GM12891 (cell line): ENCODE measurements around the gene TFE3. TPM values are rescaled to one million over a fixed set of nuclear protein-coding genes. Genes with fewer than 3 reads are reported as not detected.

Experiments used
- DNase-seq: peaks from one replicate; pipeline ENCODE4 v3.0.0; 2011; ENCODE audit warnings: low spot score; ENCODE audit not compliant: insufficient read length
- FAIRE-seq: peaks from 2 replicates; lab custom pipeline; 2011; peaks lifted over from hg19 to GRCh38; lab: Jason Lieb, UNC
- PAX5 ChIP-seq: IDR thresholded peaks from 2 replicates; pipeline ENCODE4 v1.6.1; 2011; ENCODE audit warnings: low read length, moderate library complexity, mild to moderate bottlenecking; ENCODE audit not compliant: insufficient read depth, severe bottlenecking
- POLR2A ChIP-seq: IDR thresholded peaks from 2 replicates; pipeline ENCODE4 v1.6.1; 2011; ENCODE audit warnings: low read depth, low read length, control low read depth
- POLR2AphosphoS5 ChIP-seq: IDR thresholded peaks from 2 replicates; pipeline ENCODE4 v1.6.1; 2011; ENCODE audit warnings: low read depth, low read length, control low read depth
- POU2F2 ChIP-seq: IDR thresholded peaks from 2 replicates; pipeline ENCODE4 v1.6.1; 2011; ENCODE audit warnings: low read depth, mild to moderate bottlenecking, control low read depth, low read length, moderate library complexity
- SPI1 ChIP-seq: IDR thresholded peaks from 2 replicates; pipeline ENCODE4 v1.6.1; 2011; ENCODE audit warnings: low read depth, low read length, control low read depth
- TAF1 ChIP-seq: IDR thresholded peaks from 2 replicates; pipeline ENCODE4 v1.6.1; 2011; ENCODE audit warnings: low read depth, low read length, control low read depth
- polyA plus RNA-seq: library from polyadenylated mRNA; unstranded; fragments of >200 nt; gene quantifications from one replicate; pipeline ENCODE4 v1.2.1, GENCODE V29; 2012; ENCODE audit warnings: low read depth, missing spikeins, inconsistent platforms; ENCODE audit not compliant: missing spikeins

The TFE3 gene, protein sequence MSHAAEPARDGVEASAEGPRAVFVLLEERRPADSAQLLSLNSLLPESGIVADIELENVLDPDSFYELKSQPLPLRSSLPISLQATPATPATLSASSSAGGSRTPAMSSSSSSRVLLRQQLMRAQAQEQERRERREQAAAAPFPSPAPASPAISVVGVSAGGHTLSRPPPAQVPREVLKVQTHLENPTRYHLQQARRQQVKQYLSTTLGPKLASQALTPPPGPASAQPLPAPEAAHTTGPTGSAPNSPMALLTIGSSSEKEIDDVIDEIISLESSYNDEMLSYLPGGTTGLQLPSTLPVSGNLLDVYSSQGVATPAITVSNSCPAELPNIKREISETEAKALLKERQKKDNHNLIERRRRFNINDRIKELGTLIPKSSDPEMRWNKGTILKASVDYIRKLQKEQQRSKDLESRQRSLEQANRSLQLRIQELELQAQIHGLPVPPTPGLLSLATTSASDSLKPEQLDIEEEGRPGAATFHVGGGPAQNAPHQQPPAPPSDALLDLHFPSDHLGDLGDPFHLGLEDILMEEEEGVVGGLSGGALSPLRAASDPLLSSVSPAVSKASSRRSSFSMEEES
- polyA plus RNA-seq, result 17.8 TPM

GRCh38 chrX:49043220-49043986 lies at the start of gene TFE3:
TSS of gene TFE3 (minus strand) at chrX:49043357. CDS start at chrX:49043226, 131 bp downstream.
- peak; percentile 71 for DNase-seq
- FAIRE-seq, result peak; percentile 100
- TF ChIP-seq POU2F2 (no peak), TAF1 (no peak), POLR2AphosphoS5 (no peak), POLR2A (no peak), SPI1 (no peak), PAX5 (no peak)

DNA sequence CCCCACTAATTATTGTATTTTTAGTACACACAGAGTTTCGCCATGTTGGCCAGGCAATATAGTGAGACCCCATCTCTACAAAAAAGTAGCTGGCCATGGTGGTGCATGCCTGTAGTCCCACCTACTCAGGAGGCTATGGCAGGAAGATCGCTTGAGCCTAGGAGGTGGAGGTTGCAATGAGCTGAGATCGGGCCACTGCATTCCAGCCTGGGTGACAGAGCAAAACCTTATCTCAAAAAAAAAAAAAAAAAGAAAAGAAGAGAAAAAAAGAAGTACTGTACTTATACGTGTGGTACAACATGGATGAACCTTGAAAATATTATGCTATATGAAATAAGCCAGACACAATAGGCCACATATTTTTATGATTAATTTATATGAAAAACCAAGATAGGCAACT lies 46.4 kb upstream of the TFE3 start:
- TF ChIP-seq POU2F2, result no peak
- TF ChIP-seq TAF1, result no peak
- DNase-seq, result no peak
- FAIRE-seq, result no peak

DNA sequence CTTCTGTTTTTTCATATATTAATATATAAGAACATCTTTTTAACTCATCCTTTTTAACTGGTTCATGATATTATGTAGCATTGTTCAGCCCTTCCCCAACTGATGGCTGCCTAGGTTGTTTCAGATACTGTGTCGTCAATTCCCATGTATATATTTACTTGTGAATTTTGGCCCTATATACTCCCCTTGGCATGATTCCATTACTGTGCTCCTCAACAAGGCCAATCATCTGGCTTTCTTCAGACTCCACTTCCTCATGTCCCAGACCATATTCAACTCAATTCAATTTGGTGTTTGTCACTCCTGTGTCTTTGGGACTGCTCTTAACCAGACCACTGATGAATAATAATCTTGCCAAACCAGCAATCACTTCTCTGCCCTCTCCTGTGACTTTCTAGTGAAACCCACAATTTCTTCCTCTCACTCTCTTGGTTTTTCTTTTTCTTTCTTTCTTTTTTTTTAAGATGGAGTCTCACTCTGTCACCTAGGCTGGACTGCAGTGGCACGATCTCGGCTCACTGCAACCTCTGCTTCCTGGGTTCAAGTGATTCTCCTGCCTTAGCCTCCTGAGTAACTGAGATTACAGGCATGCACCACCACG lies 39.2 kb upstream of the TFE3 start:
- FAIRE-seq (no peak), DNase-seq (no peak)
- TF ChIP-seq SPI1 (no peak), TAF1 (no peak), POLR2A (no peak), POLR2AphosphoS5 (no peak), PAX5 (no peak), POU2F2 (no peak)

- TF ChIP-seq POLR2A (peak; percentile 31; the same call in 1 of the 2 replicates), POLR2AphosphoS5 (no peak)
- DNase-seq (peak; percentile 72), FAIRE-seq (peak; percentile 97)
These were observed 36.6 kb upstream of the TFE3 start, which contains the start of gene WDR45 for GRCh38 chrX:49079489-49080428. TSS of gene WDR45 (minus strand) at chrX:49079887. CDS start at chrX:49078095, 1,792 bp downstream.

DNA sequence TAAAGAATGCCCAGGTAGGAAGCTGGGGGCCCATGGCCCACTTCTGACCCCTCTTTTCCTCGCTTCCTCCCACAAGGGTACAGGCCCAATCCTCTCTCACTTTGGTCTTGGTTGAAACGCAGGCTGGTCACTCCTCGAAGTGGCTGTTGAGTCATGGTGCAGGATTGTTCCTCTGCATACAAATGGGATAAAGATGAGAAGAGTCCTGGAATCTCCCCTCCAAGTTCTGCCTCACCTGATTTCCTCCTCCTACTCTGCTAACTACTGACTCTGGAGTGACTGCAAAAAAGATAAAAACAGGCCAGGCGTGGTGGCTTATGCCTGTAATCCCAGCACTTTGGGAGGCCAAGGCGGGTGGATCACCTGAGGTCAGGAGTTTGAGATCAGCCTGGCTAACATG lies 34.8 kb upstream of the TFE3 start:
- FAIRE-seq (no peak), DNase-seq (no peak)
- TF ChIP-seq PAX5 (no peak), POU2F2 (no peak), SPI1 (no peak), POLR2AphosphoS5 (no peak), POLR2A (no peak), TAF1 (no peak)

- no peak for TF ChIP-seq SPI1
- TF ChIP-seq POU2F2, result no peak
- no peak for TF ChIP-seq TAF1
- no peak for TF ChIP-seq PAX5
- no peak for TF ChIP-seq POLR2A
- no peak for TF ChIP-seq POLR2AphosphoS5
- DNase-seq, result no peak
- no peak for FAIRE-seq
These were observed 32.2 kb upstream of the TFE3 start for GRCh38 chrX:49075347-49075746.

GRCh38 chrX:49073601-49074575 lies 30.7 kb upstream of the TFE3 start, which contains the start of gene PRAF2:
TSS of gene PRAF2 (minus strand) at chrX:49074002. CDS start at chrX:49073987, 15 bp downstream.
- DNase-seq (peak; percentile 90), FAIRE-seq (peak; percentile 100)
- no peak for TF ChIP-seq POLR2AphosphoS5
- TF ChIP-seq POU2F2, result no peak
- TF ChIP-seq TAF1, result no peak
- TF ChIP-seq POLR2A, result 0 out of 2 replicates have a peak, but pooled peaks have one; percentile 36
- no peak for TF ChIP-seq PAX5

DNA sequence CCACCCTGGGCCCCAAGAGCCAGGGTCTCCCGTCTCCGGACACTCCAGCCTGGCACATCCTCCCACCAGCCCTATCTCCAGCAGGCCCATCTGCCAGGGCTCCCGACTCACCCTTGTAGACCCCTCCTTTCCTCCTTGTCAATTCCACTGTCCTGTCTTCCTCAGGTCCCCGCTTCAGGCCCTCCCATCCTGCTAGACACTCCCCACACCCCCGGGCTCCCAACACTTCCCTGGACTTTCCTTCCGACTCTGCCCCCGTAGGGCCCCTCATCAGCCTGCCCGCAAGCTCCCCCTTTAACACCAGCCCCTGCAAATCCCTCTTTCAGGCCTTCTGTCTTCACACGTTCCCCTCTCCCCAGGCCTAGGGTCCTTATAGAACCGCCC lies 29.5 kb upstream of the TFE3 start:
- no peak for FAIRE-seq
- no peak for TF ChIP-seq PAX5
- TF ChIP-seq SPI1, result no peak
- no peak for TF ChIP-seq POLR2AphosphoS5
- no peak for TF ChIP-seq TAF1
- no peak for TF ChIP-seq POLR2A
- TF ChIP-seq POU2F2, result no peak

More for the DNA sequence above, 29.5 kb upstream of the TFE3 start:
- DNase-seq, result no peak
